Upper lobe of left lung (tissue), 4 donors: ENCODE data around the gene LAGE3.

Source experiments
- CTCF ChIP-seq, 6 experiments: fragments of 450-650 bp in 4 of 6; fragments of 200-600 bp in 2 of 6; sonication (generic) in 2 of 6; IDR thresholded peaks; one replicate each; pipeline ENCODE4 v1.5.1; 2016 to 2019; ENCODE audit warnings: antibody characterized with exemption in 6 of 6
- EP300 ChIP-seq, 4 donors: sonication (generic); formaldehyde crosslinking; IDR thresholded peaks; one replicate each; pipeline ENCODE4 v1.5.1; 2017; ENCODE audit warnings: antibody characterized with exemption in 4 of 4, control low read depth in 2 of 4

GRCh38 chrX:154483325-154483724 lies 4.2 kb upstream of the LAGE3 start:
- TF ChIP-seq CTCF (IDR thresholded peaks at IDR 0.05) = no peak
- no peak for TF ChIP-seq EP300 (IDR thresholded peaks at IDR 0.05)
